Mammary epithelial cell (primary cell): ENCODE results near the gene TTLL11.

Experiments
- EZH2 ChIP-seq: IDR thresholded peaks from 2 replicates; pipeline ENCODE4 v1.6.1; 2012; ENCODE audit warnings: low read length, inconsistent platforms, borderline replicate concordance
- TF ChIP-seq, protein P1 (sequence below), 2 donors: IDR thresholded peaks in 1 of 2; conservative IDR thresholded peaks in 1 of 2; 2 replicates each; pipeline ENCODE4 v1.5.1; 2011 to 2012; ENCODE audit warnings: inconsistent platforms in 2 of 2, low read length in 2 of 2, mild to moderate bottlenecking in 2 of 2, control low read depth in 1 of 2, low read depth in 1 of 2; ENCODE audit not compliant: insufficient read depth in 1 of 2; ENCODE audit errors: extremely low read depth in 1 of 2

DNA sequence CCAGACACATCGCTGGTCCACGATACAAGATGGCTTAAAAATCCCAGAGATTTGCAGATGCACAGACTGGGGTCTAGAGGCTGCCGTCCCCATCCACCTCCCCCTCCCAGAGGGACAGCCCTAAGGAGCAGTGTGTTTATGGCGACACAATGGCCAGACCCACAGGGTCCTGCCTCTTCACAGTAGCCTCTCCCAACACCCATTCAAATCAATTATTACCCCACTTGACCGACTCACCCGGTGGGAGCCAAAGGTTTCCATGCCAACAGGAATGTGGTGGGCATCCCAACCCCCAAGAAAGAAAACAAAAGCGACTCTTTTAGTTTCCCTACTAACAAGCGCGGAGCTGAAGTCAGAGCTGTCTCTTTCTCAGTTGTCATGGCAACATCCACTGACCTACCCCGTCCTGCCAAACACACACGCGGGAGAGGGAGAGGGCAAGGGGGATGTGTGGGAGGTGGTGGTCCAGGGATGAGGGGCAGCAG is 209.0 kb downstream of the TTLL11 start:
- TF ChIP-seq, protein P1, sequence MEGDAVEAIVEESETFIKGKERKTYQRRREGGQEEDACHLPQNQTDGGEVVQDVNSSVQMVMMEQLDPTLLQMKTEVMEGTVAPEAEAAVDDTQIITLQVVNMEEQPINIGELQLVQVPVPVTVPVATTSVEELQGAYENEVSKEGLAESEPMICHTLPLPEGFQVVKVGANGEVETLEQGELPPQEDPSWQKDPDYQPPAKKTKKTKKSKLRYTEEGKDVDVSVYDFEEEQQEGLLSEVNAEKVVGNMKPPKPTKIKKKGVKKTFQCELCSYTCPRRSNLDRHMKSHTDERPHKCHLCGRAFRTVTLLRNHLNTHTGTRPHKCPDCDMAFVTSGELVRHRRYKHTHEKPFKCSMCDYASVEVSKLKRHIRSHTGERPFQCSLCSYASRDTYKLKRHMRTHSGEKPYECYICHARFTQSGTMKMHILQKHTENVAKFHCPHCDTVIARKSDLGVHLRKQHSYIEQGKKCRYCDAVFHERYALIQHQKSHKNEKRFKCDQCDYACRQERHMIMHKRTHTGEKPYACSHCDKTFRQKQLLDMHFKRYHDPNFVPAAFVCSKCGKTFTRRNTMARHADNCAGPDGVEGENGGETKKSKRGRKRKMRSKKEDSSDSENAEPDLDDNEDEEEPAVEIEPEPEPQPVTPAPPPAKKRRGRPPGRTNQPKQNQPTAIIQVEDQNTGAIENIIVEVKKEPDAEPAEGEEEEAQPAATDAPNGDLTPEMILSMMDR (conservative IDR thresholded peaks at IDR 0.05 in 1 of 2, IDR thresholded peaks at IDR 0.05 in 1 of 2; ENCODE audit: extremely low read depth in 1 of 2, insufficient read depth in 1 of 2, low read depth in 1 of 2, low read length in 2 of 2): no peak
- TF ChIP-seq EZH2: no peak
